Neutrophil (primary cell): Measurements from ENCODE around the gene ABCC11.

ENCODE experiments used
- H3K27ac ChIP-seq: fragments of 200-600 bp; sonication (generic); 2 replicates; pipeline ENCODE4 v1.5.1; 2016; ENCODE audit warnings: mild to moderate bottlenecking, moderate library complexity
- H3K27me3 ChIP-seq: fragments of 200-600 bp; sonication (generic); 2 replicates; pipeline ENCODE4 v1.6.0; 2016; ENCODE audit warnings: mild to moderate bottlenecking
- H3K36me3 ChIP-seq: fragments of 200-600 bp; sonication (generic); 2 replicates; pipeline ENCODE4 v1.5.1; 2017
- H3K4me1 ChIP-seq, 2 experiments: fragments of 200-600 bp in 1 of 2; sonication (generic) in 1 of 2; 1 replicate in 1 of 2; 2 replicates in 1 of 2; pipeline versions ENCODE4 v1.5.1 to v1.6.1; 2013 to 2016; ENCODE audit warnings: low read depth in 1 of 2, low read length in 1 of 2, mild to moderate bottlenecking in 1 of 2, moderate library complexity in 1 of 2; ENCODE audit not compliant: control insufficient read depth in 1 of 2, insufficient read depth in 1 of 2
- H3K4me3 ChIP-seq, 2 experiments: fragments of 200-600 bp in 1 of 2; sonication (generic) in 1 of 2; 1 replicate in 1 of 2; 2 replicates in 1 of 2; pipeline ENCODE4 v1.5.1; 2013 to 2016; ENCODE audit warnings: low read depth in 1 of 2, low read length in 1 of 2, mild to moderate bottlenecking in 1 of 2, moderate library complexity in 1 of 2
- H3K9me3 ChIP-seq: fragments of 200-600 bp; sonication (generic); 2 replicates; pipeline ENCODE4 v1.5.1; 2016
- TF ChIP-seq, protein P1 (sequence below): fragments of 200-600 bp; sonication (generic); IDR thresholded peaks from 2 replicates; pipeline ENCODE4 v1.5.1; 2016; ENCODE audit warnings: antibody characterized with exemption

The ABCC11 gene

DNA sequence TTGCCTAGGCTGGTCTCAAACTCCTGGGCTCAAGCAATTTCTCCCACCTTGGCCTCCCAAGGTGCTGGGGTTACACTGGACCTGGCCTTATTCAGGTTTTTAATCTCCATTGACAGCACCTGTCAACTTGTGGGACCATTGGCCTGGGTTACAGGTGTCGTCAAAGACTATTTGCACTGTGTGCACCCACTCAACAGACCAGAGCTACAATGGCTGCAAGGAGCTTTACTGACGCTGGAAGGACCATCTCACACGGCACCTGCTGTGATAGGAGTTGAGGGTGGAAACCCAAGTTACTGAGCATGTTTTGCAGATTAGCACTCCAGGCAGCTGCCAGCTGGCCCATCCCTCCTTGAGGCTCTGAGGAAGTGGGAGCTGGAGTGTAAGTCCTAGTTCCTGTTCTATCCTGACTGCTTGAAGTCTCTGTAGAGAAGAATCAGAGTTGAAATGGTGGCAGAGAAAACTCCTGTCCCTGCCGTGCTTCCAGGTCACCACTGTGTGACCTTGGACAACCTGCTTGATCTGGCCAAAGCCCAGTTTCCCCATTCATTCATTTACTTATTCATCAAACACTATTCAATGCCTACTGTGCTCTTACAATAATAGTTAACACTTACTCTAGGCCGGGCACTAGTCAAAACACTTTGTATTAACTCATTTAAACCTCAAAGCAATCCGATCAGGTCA is 45.7 kb downstream of the ABCC11 start:
- Histone ChIP-seq H3K9me3 (no peaks in the 10 kb centered on the region), H3K27me3 (no peaks in the 10 kb centered on the region), H3K36me3 (no peaks in the 10 kb centered on the region), H3K4me1 (no peaks in the 10 kb centered on the region), H3K27ac (no peak overlapping the region), H3K4me3 (no peak overlapping the region)
- TF ChIP-seq, protein P1, sequence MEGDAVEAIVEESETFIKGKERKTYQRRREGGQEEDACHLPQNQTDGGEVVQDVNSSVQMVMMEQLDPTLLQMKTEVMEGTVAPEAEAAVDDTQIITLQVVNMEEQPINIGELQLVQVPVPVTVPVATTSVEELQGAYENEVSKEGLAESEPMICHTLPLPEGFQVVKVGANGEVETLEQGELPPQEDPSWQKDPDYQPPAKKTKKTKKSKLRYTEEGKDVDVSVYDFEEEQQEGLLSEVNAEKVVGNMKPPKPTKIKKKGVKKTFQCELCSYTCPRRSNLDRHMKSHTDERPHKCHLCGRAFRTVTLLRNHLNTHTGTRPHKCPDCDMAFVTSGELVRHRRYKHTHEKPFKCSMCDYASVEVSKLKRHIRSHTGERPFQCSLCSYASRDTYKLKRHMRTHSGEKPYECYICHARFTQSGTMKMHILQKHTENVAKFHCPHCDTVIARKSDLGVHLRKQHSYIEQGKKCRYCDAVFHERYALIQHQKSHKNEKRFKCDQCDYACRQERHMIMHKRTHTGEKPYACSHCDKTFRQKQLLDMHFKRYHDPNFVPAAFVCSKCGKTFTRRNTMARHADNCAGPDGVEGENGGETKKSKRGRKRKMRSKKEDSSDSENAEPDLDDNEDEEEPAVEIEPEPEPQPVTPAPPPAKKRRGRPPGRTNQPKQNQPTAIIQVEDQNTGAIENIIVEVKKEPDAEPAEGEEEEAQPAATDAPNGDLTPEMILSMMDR: no peak

DNA sequence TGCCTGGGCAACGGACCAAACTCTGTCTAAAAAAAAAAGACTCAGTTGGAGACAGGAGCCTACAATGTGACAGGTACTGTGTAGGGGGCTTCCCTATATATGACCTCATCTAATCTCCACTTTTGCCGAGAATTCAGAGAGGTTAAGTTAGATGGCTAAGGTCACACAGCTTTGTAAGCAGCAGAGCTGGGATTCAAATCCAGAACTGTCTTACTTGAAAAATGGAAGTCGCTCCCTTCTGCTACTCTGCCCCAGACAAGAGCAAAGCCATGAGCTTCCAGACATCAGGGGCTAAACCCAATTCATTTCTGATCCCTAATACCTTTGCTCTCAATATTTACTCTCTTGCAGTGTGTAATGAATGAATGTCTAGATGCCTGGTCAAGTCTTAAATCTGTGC is 50.0 kb downstream of the ABCC11 start:
- H3K27me3 ChIP-seq: no peaks in the 10 kb centered on the region
- H3K36me3 ChIP-seq: no peaks in the 10 kb centered on the region
- no peak overlapping the region for H3K27ac ChIP-seq
- no peak overlapping the region for H3K4me3 ChIP-seq
- TF ChIP-seq, protein P1: no peak
- H3K4me1 ChIP-seq: no peaks in the 10 kb centered on the region
- no peaks in the 10 kb centered on the region for H3K9me3 ChIP-seq

GRCh38 chr16:48194828-48195556 is 52.3 kb downstream of the ABCC11 start:
- H3K4me3 ChIP-seq: no peak overlapping the region
- H3K4me1 ChIP-seq: peaks cover 0 to 5% of the 10 kb centered on the region in 2 experiments
- H3K36me3 ChIP-seq: no peaks in the 10 kb centered on the region
- no peaks in the 10 kb centered on the region for H3K27me3 ChIP-seq
- TF ChIP-seq, protein P1: no peak
- no peaks in the 10 kb centered on the region for H3K9me3 ChIP-seq
- no peak overlapping the region for H3K27ac ChIP-seq

DNA sequence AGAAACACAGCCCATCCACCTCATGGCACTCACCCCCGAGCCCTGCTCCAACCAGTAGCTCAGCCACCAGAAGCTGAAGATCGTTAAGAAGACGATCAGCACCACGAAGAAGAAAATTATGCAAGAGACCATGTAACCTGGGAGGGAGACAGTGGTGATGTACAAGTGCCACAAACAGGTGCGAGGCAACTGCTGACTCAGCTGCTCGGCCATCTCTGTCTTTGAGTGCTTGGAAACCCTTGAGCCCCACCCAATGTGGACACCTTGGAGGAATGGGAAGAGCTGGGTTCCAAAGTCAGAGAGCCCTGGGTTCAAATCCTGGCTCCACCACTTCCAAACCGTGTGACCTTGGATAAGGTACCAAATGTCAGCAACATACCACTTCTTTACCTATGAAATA is 53.5 kb downstream of the ABCC11 start:
- Histone ChIP-seq H3K36me3 (no peaks in the 10 kb centered on the region), H3K4me1 (peaks cover 10 to 17% of the 10 kb centered on the region in 2 experiments), H3K4me3 (no peak overlapping the region), H3K9me3 (no peaks in the 10 kb centered on the region), H3K27me3 (no peaks in the 10 kb centered on the region), H3K27ac (no peak overlapping the region)
- TF ChIP-seq, protein P1: no peak

DNA sequence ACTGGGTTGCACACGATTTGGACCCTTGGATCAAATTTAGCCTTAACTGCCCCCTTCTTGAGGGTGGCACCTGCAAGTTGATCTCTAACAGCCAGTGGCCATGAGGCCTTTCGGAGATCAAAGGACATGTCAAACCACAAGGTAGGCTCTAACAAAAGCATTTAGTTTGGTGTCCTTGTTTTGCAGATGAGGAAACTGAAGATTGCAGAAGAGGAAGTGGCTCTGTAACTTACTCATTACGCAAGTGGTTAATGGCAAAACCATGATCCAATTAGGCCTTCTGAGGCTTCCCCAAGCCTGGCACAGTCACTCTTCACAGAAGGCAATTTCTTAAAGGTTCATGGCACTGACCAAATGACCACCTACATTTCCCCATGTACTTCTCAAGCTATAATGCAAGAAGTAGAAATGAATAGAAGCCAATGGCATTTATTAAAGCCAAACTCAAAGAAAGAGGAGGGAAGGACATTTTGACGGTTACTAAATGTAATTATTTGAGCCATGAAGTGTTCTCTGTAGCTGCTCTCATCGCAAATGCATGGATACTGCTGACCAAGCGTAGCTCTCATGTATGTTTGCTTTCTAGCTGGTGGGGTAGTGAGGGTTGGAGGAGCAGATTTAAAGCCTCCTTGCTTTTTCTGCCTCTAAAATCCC is 58.8 kb downstream of the ABCC11 start:
- Histone ChIP-seq H3K27me3 (no peaks in the 10 kb centered on the region), H3K4me1 (peaks cover 31 to 50% of the 10 kb centered on the region in 2 experiments), H3K9me3 (no peaks in the 10 kb centered on the region), H3K36me3 (no peaks in the 10 kb centered on the region), H3K4me3 (peak overlapping the region in 1 of 2 experiments; percentile 1), H3K27ac (peak overlapping the region; percentile 85)
- TF ChIP-seq, protein P1: no peak
